H1 (cell line): ENCODE results near the gene TMEM44. TPM values are rescaled to one million over a fixed set of nuclear protein-coding genes. Genes with fewer than 3 reads are reported as not detected.

ENCODE experiments used
- CTCF ChIA-PET: fragments of 300-600 bp; sonication (Branson Sonifier 250); formaldehyde crosslinking; loops from one replicate; lab custom pipeline; 2021; ENCODE audit not compliant: partially characterized antibody; lab: Charles Lee
- POLR2A ChIA-PET: fragments of 300-600 bp; sonication (Branson Sonifier 250); formaldehyde crosslinking; loops from one replicate; lab custom pipeline; 2021; ENCODE audit warnings: inconsistent platforms; ENCODE audit not compliant: partially characterized antibody; lab: Charles Lee
- DNase-seq, 2 experiments: peaks; one replicate each; pipeline versions ENCODE4 v3.0.0 to v3.0.0-alpha.2; 2010 to 2022; ENCODE audit warnings: low spot score in 2 of 2, low read depth in 1 of 2, mixed read lengths in 1 of 2
- FAIRE-seq: peaks from 2 replicates; lab custom pipeline; 2011; peaks lifted over from hg19 to GRCh38; lab: Jason Lieb, UNC
- H2AFZ ChIP-seq: 2 replicates; pipeline ENCODE4 v1.8.1; 2012; ENCODE audit warnings: low read length, inconsistent platforms
- H2AK5ac ChIP-seq: 2 replicates; pipeline ENCODE4 v1.6.1; 2013; ENCODE audit warnings: low read depth, low read length
- H2BK120ac ChIP-seq: replicated peaks from 2 replicates; pipeline ENCODE3; 2013; ENCODE audit warnings: low read depth, low read length, inconsistent platforms
- H2BK12ac ChIP-seq: 2 replicates; pipeline ENCODE4 v1.6.1; 2013; ENCODE audit warnings: low read depth, low read length
- H2BK15ac ChIP-seq: 2 replicates; pipeline ENCODE4 v1.6.1; 2013; ENCODE audit warnings: low read length
- H2BK20ac ChIP-seq: 2 replicates; pipeline ENCODE4 v1.6.1; 2013; ENCODE audit warnings: low read length
- H2BK5ac ChIP-seq: 2 replicates; pipeline ENCODE4 v1.6.1; 2013; ENCODE audit warnings: low read depth, low read length
- H3K14ac ChIP-seq: 2 replicates; pipeline ENCODE4 v1.6.1; 2013; ENCODE audit warnings: inconsistent platforms; ENCODE audit not compliant: insufficient read length
- H3K18ac ChIP-seq: 2 replicates; pipeline ENCODE4 v1.6.1; 2013; ENCODE audit warnings: low read length; ENCODE audit errors: extremely low read depth
- H3K23ac ChIP-seq: 2 replicates; pipeline ENCODE4 v1.6.1; 2013; ENCODE audit warnings: inconsistent platforms; ENCODE audit not compliant: insufficient read length
- H3K23me2 ChIP-seq: 2 replicates; pipeline ENCODE4 v1.6.1; 2013; ENCODE audit warnings: low read depth, low read length
- H3K27ac ChIP-seq: 2 replicates; pipeline ENCODE4 v1.6.1; 2011; ENCODE audit warnings: low read depth, low read length, inconsistent platforms
- H3K27me3 ChIP-seq, 4 experiments: replicated peaks in 1 of 4; 1 replicate in 1 of 4; 2 replicates in 3 of 4; pipeline versions ENCODE4 v1.6.1 to v1.8.1; 2011 to 2013; ENCODE audit warnings: low read length in 3 of 4, mild to moderate bottlenecking in 3 of 4, inconsistent platforms in 2 of 4, mixed read lengths in 2 of 4, moderate library complexity in 1 of 4; ENCODE audit not compliant: control insufficient read depth in 3 of 4, insufficient read depth in 3 of 4; ENCODE audit errors: extremely low read depth in 1 of 4
- H3K36me3 ChIP-seq, 4 experiments: 2 replicates each; pipeline versions ENCODE4 v1.6.1 to v1.8.1; 2011 to 2013; ENCODE audit warnings: mild to moderate bottlenecking in 4 of 4, low read length in 3 of 4, moderate library complexity in 2 of 4, control low read depth in 1 of 4, inconsistent platforms in 1 of 4; ENCODE audit not compliant: insufficient read depth in 4 of 4, control insufficient read depth in 2 of 4
- H3K4ac ChIP-seq: replicated peaks from 2 replicates; pipeline ENCODE3; 2013; ENCODE audit warnings: low read length, low read depth, mixed read lengths, inconsistent platforms; ENCODE audit not compliant: insufficient read length
- H3K4me1 ChIP-seq, 4 experiments: replicated peaks in 1 of 4; 1 replicate in 1 of 4; 2 replicates in 3 of 4; pipeline versions ENCODE4 v1.6.1 to v1.8.1; 2011 to 2013; ENCODE audit warnings: low read length in 3 of 4, inconsistent platforms in 2 of 4, mixed read lengths in 1 of 4; ENCODE audit not compliant: insufficient read depth in 4 of 4, control insufficient read depth in 3 of 4
- H3K4me2 ChIP-seq, 2 experiments: 2 replicates each; pipeline versions ENCODE4 v1.6.1 to v1.8.1; 2011 to 2013; ENCODE audit warnings: low read depth in 2 of 2, low read length in 2 of 2, control low read depth in 1 of 2, inconsistent platforms in 1 of 2, mild to moderate bottlenecking in 1 of 2; ENCODE audit not compliant: insufficient read depth in 1 of 2
- H3K4me3 ChIP-seq, 4 experiments: fragments of 200-600, 300-600 bp in 1 of 4; sonication (generic), shearing (Covaris generic), sonication (Bioruptor Twin) in 1 of 4; 2 replicates each; pipeline versions ENCODE4 v1.5.1 to v1.8.1; 2011 to 2016; ENCODE audit warnings: low read length in 4 of 4, low read depth in 3 of 4, control low read depth in 2 of 4, inconsistent platforms in 2 of 4, mild to moderate bottlenecking in 2 of 4, mixed read lengths in 1 of 4, moderate library complexity in 1 of 4; ENCODE audit not compliant: insufficient read depth in 2 of 4; ENCODE audit errors: extremely low read depth in 1 of 4
- H3K56ac ChIP-seq: replicated peaks from 2 replicates; pipeline ENCODE3; 2013; ENCODE audit warnings: low read depth, mild to moderate bottlenecking, mixed read lengths, low read length, inconsistent platforms; ENCODE audit not compliant: insufficient read length
- H3K79me1 ChIP-seq: 2 replicates; pipeline ENCODE4 v1.6.1; 2013; ENCODE audit warnings: low read depth, low read length, control low read depth
- H3K79me2 ChIP-seq, 2 experiments: 2 replicates each; pipeline versions ENCODE4 v1.6.1 to v1.8.1; 2012 to 2013; ENCODE audit warnings: low read length in 2 of 2, mild to moderate bottlenecking in 2 of 2, inconsistent platforms in 1 of 2; ENCODE audit not compliant: insufficient read depth in 2 of 2, control insufficient read depth in 1 of 2
- H3K9ac ChIP-seq, 4 experiments: replicated peaks in 1 of 4; 1 replicate in 1 of 4; 2 replicates in 3 of 4; pipeline versions ENCODE4 v1.6.1 to v1.8.1; 2011 to 2013; ENCODE audit warnings: low read depth in 3 of 4, low read length in 3 of 4, control low read depth in 2 of 4, mild to moderate bottlenecking in 2 of 4, moderate library complexity in 2 of 4, inconsistent platforms in 1 of 4; ENCODE audit errors: extremely low read depth in 1 of 4
- H3K9me3 ChIP-seq, 2 experiments: 2 replicates each; pipeline versions ENCODE4 v1.6.1 to v1.8.1; 2012 to 2013; ENCODE audit warnings: mild to moderate bottlenecking in 2 of 2, moderate library complexity in 2 of 2, control low read depth in 1 of 2, inconsistent platforms in 1 of 2, low read depth in 1 of 2, low read length in 1 of 2, mixed read lengths in 1 of 2; ENCODE audit not compliant: insufficient read depth in 2 of 2
- H4K20me1 ChIP-seq, 2 experiments: replicated peaks in 1 of 2; 2 replicates each; pipeline versions ENCODE3 to v1.8.1; 2011 to 2013; ENCODE audit warnings: inconsistent platforms in 2 of 2, low read length in 2 of 2, mild to moderate bottlenecking in 1 of 2; ENCODE audit not compliant: insufficient read depth in 2 of 2, control insufficient read depth in 1 of 2
- H4K5ac ChIP-seq: 2 replicates; pipeline ENCODE4 v1.6.1; 2013; ENCODE audit warnings: low read length, low read depth, mixed read lengths, inconsistent platforms; ENCODE audit not compliant: insufficient read length
- H4K8ac ChIP-seq: 2 replicates; pipeline ENCODE4 v1.8.0; 2013; ENCODE audit warnings: mild to moderate bottlenecking, moderate library complexity, low read length, inconsistent platforms; ENCODE audit not compliant: insufficient read depth; ENCODE audit errors: extremely low read depth
- H4K91ac ChIP-seq: replicated peaks from 2 replicates; pipeline ENCODE3; 2013; ENCODE audit warnings: low read length, mixed read lengths, inconsistent platforms; ENCODE audit not compliant: insufficient read length
- BACH1 ChIP-seq: IDR thresholded peaks from 2 replicates; pipeline ENCODE4 v1.6.1; 2012; ENCODE audit warnings: low read length, improper control_type of control experiment
- E2F6 ChIP-seq: IDR thresholded peaks from 2 replicates; pipeline ENCODE4 v1.6.1; 2012; ENCODE audit warnings: inconsistent platforms
- EZH2 ChIP-seq: fragments of 200-600 bp; sonication (generic); IDR thresholded peaks from 2 replicates; pipeline ENCODE4 v1.7.1; 2012; ENCODE audit warnings: low read depth, mild to moderate bottlenecking, moderate library complexity, low read length, inconsistent platforms; ENCODE audit not compliant: severe bottlenecking
- SUZ12 ChIP-seq: fragments of 200-600 bp; sonication (generic); IDR thresholded peaks from 2 replicates; pipeline ENCODE4 v1.6.1; 2012; ENCODE audit warnings: mild to moderate bottlenecking, inconsistent platforms, low read length, moderate library complexity, mixed read lengths
- WGBS, 2 experiments: shearing (Covaris generic) in 1 of 2; methylation state at CpG; one replicate each; pipeline versions ENCODE4 v1.1.6 to v1.1.7; 2013 to 2015; ENCODE audit warnings: low lambda C conversion rate in 2 of 2, mixed read lengths in 2 of 2, inconsistent platforms in 1 of 2, low coverage in 1 of 2, missing lambda C conversion rate in 1 of 2; ENCODE audit not compliant: insufficient replicate concordance in 2 of 2, insufficient coverage in 1 of 2, insufficient read length in 1 of 2; ENCODE audit errors: extremely low coverage in 1 of 2, missing lambda C conversion rate in 1 of 2; 5-methylcytosine and 5-hydroxymethylcytosine counted together
- polyA plus RNA-seq, 7 experiments: library from polyadenylated mRNA; depleted of rRNA in 3 of 7; stranded (reverse) in 5 of 7; unstranded in 2 of 7; fragments of >200 nt in 5 of 7; fragments of 200-250 nt in 2 of 7; gene quantifications; 1 replicate in 5 of 7; 2 replicates in 1 of 7; 4 replicates in 1 of 7; pipeline versions ENCODE4 v1.2.1 to v1.2.3, GENCODE V29; 2011 to 2013; ENCODE audit warnings: missing spikeins in 2 of 7, mixed read lengths in 2 of 7
- total RNA-seq: library from RNA; stranded (reverse); fragmentation: NEBNext Ultra II Directional; extraction: Animal tissue kit (Norgen Biotek cat#: 25700); gene quantifications from 2 replicates; pipeline ENCODE4 v1.2.1, GENCODE V29; 2021

The TMEM44 gene
- total and polyA plus RNA-seq, 2 of the 8 experiments (the other 6 are each of a cell fraction or from before 2014, with no cell fraction given): 14.0 to 16.7 TPM

GRCh38 chr3:194617143-194617671, 16.0 kb downstream of the TMEM44 start:
- no peak overlapping the region for H2BK120ac ChIP-seq
- no peak overlapping the region for H2AFZ ChIP-seq
- no peak overlapping the region for H3K4me3 ChIP-seq
- CTCF ChIA-PET: interaction anchor here (0.9 to 1.3 kb wide), 3 partner anchors 9 to 145 kb away, joined by 3 read pairs; no protein-coding TSS in a partner anchor
- H3K4me1 ChIP-seq: no peaks in the 10 kb centered on the region; a peak in 1 of 7 replicates
- no peaks in the 10 kb centered on the region; the same call in 1 of the 2 replicates for H3K79me1 ChIP-seq
- H4K91ac ChIP-seq: no peak overlapping the region
- H2AK5ac ChIP-seq: no peak overlapping the region
- H3K9me3 ChIP-seq: no peaks in the 10 kb centered on the region
- POLR2A ChIA-PET: interaction anchor here (1.2 kb wide), 1 partner anchor 12 kb away, joined by 3 read pairs; no protein-coding TSS in a partner anchor
- H4K8ac ChIP-seq: no peak overlapping the region; the same call in 1 of the 2 replicates
- no peaks in the 10 kb centered on the region for H3K27me3 ChIP-seq
- FAIRE-seq (no peak), DNase-seq (no peak)
- no peaks in the 10 kb centered on the region for H3K79me2 ChIP-seq
- H2BK15ac ChIP-seq: no peak overlapping the region
- no peak overlapping the region for H3K14ac ChIP-seq
- no peaks in the 10 kb centered on the region for H3K23me2 ChIP-seq
- H3K27ac ChIP-seq: no peak overlapping the region
- no peak overlapping the region for H3K4me2 ChIP-seq
- H3K18ac ChIP-seq: no peak overlapping the region
- H4K20me1 ChIP-seq: no peaks in the 10 kb centered on the region
- H3K56ac ChIP-seq: no peak overlapping the region
- no peak overlapping the region for H2BK20ac ChIP-seq
- WGBS, 2 experiments: 94% methylated on average over 12 of the region's 14 CpGs; no CpG with 5 or more reads in 1 of the 2 experiments
- no peak overlapping the region for H2BK5ac ChIP-seq
- H2BK12ac ChIP-seq: no peak overlapping the region
- H3K9ac ChIP-seq: no peak overlapping the region
- no peak overlapping the region for H3K4ac ChIP-seq
- H4K5ac ChIP-seq: no peak overlapping the region
- peaks cover 0 to 3% (median 0%) of the 10 kb centered on the region in 4 experiments; a peak in 1 of 8 replicates for H3K36me3 ChIP-seq
- TF ChIP-seq E2F6: no peak
- 0 out of 2 replicates have a peak, but pooled peaks have one; percentile 26 for TF ChIP-seq BACH1
- no peak for TF ChIP-seq EZH2
- no peak for TF ChIP-seq SUZ12
- no peak overlapping the region for H3K23ac ChIP-seq
